Gastroesophageal sphincter (tissue), 4 donors: Measurements from ENCODE around the gene MOB3B. TPM values are rescaled to one million over a fixed set of nuclear protein-coding genes. Genes with fewer than 3 reads are reported as not detected.

ENCODE experiments used
- ATAC-seq: fragments of 150-250 bp; one replicate; pipeline ENCODE4 v1.9.1; 2016; ENCODE audit warnings: mild to moderate bottlenecking, moderate library complexity
- H3K27ac ChIP-seq, 4 donors: fragments of 200-600 bp; sonication (generic) in 3 of 4; 1 replicate in 3 of 4; 2 replicates in 1 of 4; pipeline ENCODE4 v1.5.1; 2016 to 2019
- H3K27me3 ChIP-seq: fragments of 200-600 bp; sonication (generic); one replicate; pipeline ENCODE4 v1.5.1; 2019
- H3K36me3 ChIP-seq, 2 donors: fragments of 200-600 bp; sonication (generic); one replicate each; pipeline ENCODE4 v1.5.1; 2019; ENCODE audit warnings: control low read depth in 1 of 2
- H3K4me1 ChIP-seq, 3 donors: fragments of 200-600 bp; sonication (generic); 1 replicate in 2 of 3; 2 replicates in 1 of 3; pipeline ENCODE4 v1.5.1; 2016 to 2019; ENCODE audit warnings: control low read depth in 2 of 3
- H3K4me3 ChIP-seq, 2 donors: fragments of 200-600 bp; sonication (generic); one replicate each; pipeline ENCODE4 v1.5.1; 2019; ENCODE audit warnings: mild to moderate bottlenecking in 1 of 2, moderate library complexity in 1 of 2
- H3K9me3 ChIP-seq, 3 donors: fragments of 200-600 bp; sonication (generic); one replicate each; pipeline ENCODE4 v1.5.1; 2017 to 2019; ENCODE audit warnings: control low read depth in 2 of 3
- CTCF ChIP-seq, 4 experiments: fragments of 200-600 bp in 2 of 4; fragments of 450-650 bp in 2 of 4; sonication (generic) in 1 of 4; IDR thresholded peaks; one replicate each; pipeline ENCODE4 v1.5.1; 2017 to 2019; ENCODE audit warnings: antibody characterized with exemption in 4 of 4, mild to moderate bottlenecking in 2 of 4, moderate library complexity in 2 of 4
- EP300 ChIP-seq: sonication (generic); formaldehyde crosslinking; IDR thresholded peaks from one replicate; pipeline ENCODE4 v1.6.1; 2017; ENCODE audit warnings: antibody characterized with exemption, mild to moderate bottlenecking
- POLR2A ChIP-seq, 2 donors: fragments of 450-650 bp; IDR thresholded peaks; one replicate each; pipeline ENCODE4 v1.6.1; 2017; ENCODE audit warnings: antibody characterized with exemption in 2 of 2, mild to moderate bottlenecking in 2 of 2, moderate library complexity in 1 of 2
- POLR2AphosphoS5 ChIP-seq: sonication (generic); formaldehyde crosslinking; IDR thresholded peaks from one replicate; pipeline ENCODE4 v1.6.1; 2017; ENCODE audit warnings: antibody characterized with exemption
- WGBS, 2 donors: methylation state at CpG; one replicate each; pipeline ENCODE4 v1.1.5; 2018; ENCODE audit warnings: low coverage in 1 of 2; 5-methylcytosine and 5-hydroxymethylcytosine counted together
- total RNA-seq, 4 donors: library from RNA; depleted of rRNA; stranded (reverse); fragments of >200 nt; gene quantifications; one replicate each; pipeline ENCODE4 v1.1.0, GENCODE V29; 2016

MOB3B gene
- total RNA-seq, 4 donors from 2014 or later = 10.2 to 12.4 (median 11.6) TPM

GRCh38 chr9:27442464-27442863, 87.2 kb downstream of the MOB3B start:
- Histone ChIP-seq H3K27ac (no peak overlapping the region), H3K9me3 (no peaks in the 10 kb centered on the region), H3K4me1 (peaks cover 0 to 22% (median 6%) of the 10 kb centered on the region in 3 donors), H3K27me3 (no peaks in the 10 kb centered on the region), H3K4me3 (no peak overlapping the region), H3K36me3 (peaks cover 0 to 3% of the 10 kb centered on the region in 2 donors)
- no peak for ATAC-seq
- WGBS, 2 donors = 78 to 81% methylated on average over 3 to 4 of the region's 4 CpGs
- TF ChIP-seq EP300 (no peak), POLR2AphosphoS5 (no peak), CTCF (IDR thresholded peaks at IDR 0.05) (no peak)

GRCh38 chr9:27441741-27442070, 87.9 kb downstream of the MOB3B start:
- Histone ChIP-seq H3K27me3 (no peaks in the 10 kb centered on the region), H3K4me1 (peaks cover 0 to 23% (median 6%) of the 10 kb centered on the region in 3 donors), H3K4me3 (no peak overlapping the region), H3K9me3 (no peaks in the 10 kb centered on the region), H3K36me3 (peaks cover 0 to 3% of the 10 kb centered on the region in 2 donors), H3K27ac (no peak overlapping the region)
- TF ChIP-seq POLR2AphosphoS5 (no peak), POLR2A (IDR thresholded peaks at IDR 0.05) (no peak), CTCF (IDR thresholded peaks at IDR 0.05) (no peak), EP300 (no peak)
- ATAC-seq = no peak
- 97 to 98% methylated on average over 4 of the region's 4 CpGs for WGBS, 2 donors

- 87 to 93% methylated on average over 3 to 4 of the region's 5 CpGs for WGBS, 2 donors
- H3K4me1 ChIP-seq = peaks cover 0 to 20% (median 6%) of the 10 kb centered on the region in 3 donors
- no peaks in the 10 kb centered on the region for H3K9me3 ChIP-seq
- peaks cover 0 to 3% of the 10 kb centered on the region in 2 donors for H3K36me3 ChIP-seq
- no peaks in the 10 kb centered on the region for H3K27me3 ChIP-seq
- ATAC-seq = no peak
- H3K27ac ChIP-seq = no peak overlapping the region
- no peak overlapping the region for H3K4me3 ChIP-seq
- TF ChIP-seq EP300 = no peak
- TF ChIP-seq POLR2A (IDR thresholded peaks at IDR 0.05) = no peak
- no peak for TF ChIP-seq POLR2AphosphoS5
- no peak for TF ChIP-seq CTCF (IDR thresholded peaks at IDR 0.05)
These were observed 88.5 kb downstream of the MOB3B start for GRCh38 chr9:27440888-27441740.

GRCh38 chr9:27438522-27438921, 91.1 kb downstream of the MOB3B start:
- no peak for ATAC-seq
- H3K27ac ChIP-seq = no peak overlapping the region

More at GRCh38 chr9:27438522-27438921, 91.1 kb downstream of the MOB3B start:
- peaks cover 5 to 32% (median 14%) of the 10 kb centered on the region in 3 donors for H3K4me1 ChIP-seq
- H3K36me3 ChIP-seq = peaks cover 0 to 3% of the 10 kb centered on the region in 2 donors
- 40 to 80% methylated on average over 1 to 2 of the region's 7 CpGs for WGBS, 2 donors
- no peak overlapping the region for H3K4me3 ChIP-seq
- TF ChIP-seq POLR2A (IDR thresholded peaks at IDR 0.05) (no peak), POLR2AphosphoS5 (no peak), CTCF (IDR thresholded peaks at IDR 0.05) (no peak), EP300 (no peak)
- no peaks in the 10 kb centered on the region for H3K27me3 ChIP-seq
- H3K9me3 ChIP-seq = no peaks in the 10 kb centered on the region
